Gastroesophageal sphincter (tissue), 3 donors: Measurements from ENCODE around the gene GALNT10.

Source experiments
- CTCF ChIP-seq, 4 experiments: fragments of 200-600 bp in 2 of 4; fragments of 450-650 bp in 2 of 4; sonication (generic) in 1 of 4; IDR thresholded peaks; one replicate each; pipeline ENCODE4 v1.5.1; 2017 to 2019; ENCODE audit warnings: antibody characterized with exemption in 4 of 4, mild to moderate bottlenecking in 2 of 4, moderate library complexity in 2 of 4
- POLR2AphosphoS5 ChIP-seq: sonication (generic); formaldehyde crosslinking; IDR thresholded peaks from one replicate; pipeline ENCODE4 v1.6.1; 2017; ENCODE audit warnings: antibody characterized with exemption

- TF ChIP-seq CTCF (IDR thresholded peaks at IDR 0.05): no peak
- TF ChIP-seq POLR2AphosphoS5: no peak
These were observed 259.3 kb downstream of the GALNT10 start for GRCh38 chr5:154449786-154450185.
